GM12878 (cell line): ENCODE results near the gene LARP4B. TPM values are rescaled to one million over a fixed set of nuclear protein-coding genes. Genes with fewer than 3 reads are reported as not detected.

Experiments used
- ATAC-seq: fragments of 200-7000 bp; cut with Tn5 transposase; 3 replicates; pipeline ENCODE4 v1.9.1; 2020; ENCODE audit warnings: mild to moderate bottlenecking, moderate library complexity
- BruUV-seq: library from RNA; stranded (reverse); fragments of 400-500 nt; replicated peaks from 2 replicates; lab custom pipeline; 2021; lab: Mats Ljungman, UMichigan
- CTCF ChIA-PET: fragments of 300-600 bp; sonication (Branson Sonifier 250); formaldehyde crosslinking; extraction: SDS; loops from one replicate; lab custom pipeline; 2021; ENCODE audit warnings: inconsistent platforms; lab: Yijun Ruan, JAX
- POLR2A ChIA-PET: fragments of 350-600 bp; formaldehyde crosslinking; extraction: SDS; loops from one replicate; lab custom pipeline; 2021; ENCODE audit warnings: inconsistent platforms; lab: Charles Lee
- RAD21 ChIA-PET: fragments of 300-600 bp; sonication (Branson Sonifier 250); formaldehyde crosslinking; loops from one replicate; lab custom pipeline; 2023; ENCODE audit warnings: antibody characterized with exemption; ENCODE audit not compliant: unreplicated experiment; lab: Charles Lee
- SMC1A ChIA-PET: fragments of 300-600 bp; sonication (Branson Sonifier 250); formaldehyde crosslinking; loops from one replicate; lab custom pipeline; 2023; ENCODE audit not compliant: unreplicated experiment, uncharacterized antibody; lab: Charles Lee
- DNase-seq: peaks from one replicate; pipeline ENCODE4 v3.0.0-alpha.2; 2011; ENCODE audit warnings: low read depth, low spot score
- FAIRE-seq: peaks from 3 replicates; lab custom pipeline; 2011; peaks lifted over from hg19 to GRCh38; lab: Jason Lieb, UNC
- H2AFZ ChIP-seq: 2 replicates; pipeline ENCODE4 v1.6.0; 2011; ENCODE audit warnings: low read depth, low read length, control low read depth; ENCODE audit not compliant: control insufficient read depth
- H3K27ac ChIP-seq: 2 replicates; pipeline ENCODE4 v1.5.1; 2011; ENCODE audit warnings: control low read depth; ENCODE audit not compliant: control insufficient read depth, insufficient read depth
- H3K27me3 ChIP-seq, 2 experiments: replicated peaks in 1 of 2; 2 replicates each; pipeline versions ENCODE4 v1.6.0 to v1.6.1; 2011; ENCODE audit warnings: low read length in 1 of 2; ENCODE audit not compliant: control insufficient read depth in 2 of 2, insufficient read depth in 2 of 2
- H3K36me3 ChIP-seq, 2 experiments: 2 replicates each; pipeline ENCODE4 v1.5.1; 2011; ENCODE audit warnings: low read length in 1 of 2; ENCODE audit not compliant: control insufficient read depth in 2 of 2, insufficient read depth in 2 of 2
- H3K4me1 ChIP-seq: 2 replicates; pipeline ENCODE4 v1.6.1; 2011; ENCODE audit warnings: mild to moderate bottlenecking, low read length, moderate library complexity, mixed read lengths; ENCODE audit not compliant: control insufficient read depth, insufficient read depth
- H3K4me2 ChIP-seq: 2 replicates; pipeline ENCODE4 v1.6.0; 2011; ENCODE audit warnings: control low read depth; ENCODE audit not compliant: control insufficient read depth, insufficient read depth
- H3K4me3 ChIP-seq: fragments of 200-600 bp; sonication (generic); 2 replicates; pipeline ENCODE4 v1.5.1; 2016
- H3K79me2 ChIP-seq: 2 replicates; pipeline ENCODE4 v1.6.0; 2011; ENCODE audit warnings: low read length; ENCODE audit not compliant: control insufficient read depth, insufficient read depth
- H3K9ac ChIP-seq: 2 replicates; pipeline ENCODE4 v1.8.0; 2011; ENCODE audit warnings: low read length, control low read depth, mixed read lengths; ENCODE audit not compliant: control insufficient read depth, insufficient read depth
- H3K9me3 ChIP-seq: replicated peaks from 3 replicates; pipeline ENCODE4 v1.5.1; 2011; ENCODE audit warnings: mild to moderate bottlenecking, low read length; ENCODE audit not compliant: control insufficient read depth, insufficient read depth
- H4K20me1 ChIP-seq: 2 replicates; pipeline ENCODE4 v1.6.0; 2011; ENCODE audit not compliant: control insufficient read depth, insufficient read depth
- CHD4 ChIP-seq: fragments of 200-600 bp; sonication (generic); IDR thresholded peaks from 2 replicates; pipeline ENCODE4 v1.6.1; 2016; ENCODE audit warnings: mild to moderate bottlenecking
- CREB1 ChIP-seq: IDR thresholded peaks from 2 replicates; pipeline ENCODE4 v1.6.1; 2012; ENCODE audit warnings: low read depth, mild to moderate bottlenecking, inconsistent platforms
- EZH2 ChIP-seq: IDR thresholded peaks from 2 replicates; pipeline ENCODE4 v1.6.1; 2012; ENCODE audit warnings: low read depth, mild to moderate bottlenecking, control low read depth, inconsistent platforms, low read length, borderline replicate concordance; ENCODE audit not compliant: control insufficient read depth
- IKZF1 ChIP-seq: fragments of 450-650 bp; conservative IDR thresholded peaks from 2 replicates; pipeline ENCODE4 v1.6.1; 2017; ENCODE audit warnings: antibody characterized with exemption, mild to moderate bottlenecking
- IKZF2 ChIP-seq, 2 experiments: fragments of 450-650 bp; IDR thresholded peaks; 2 replicates each; pipeline ENCODE4 v1.6.1; 2017; ENCODE audit warnings: mild to moderate bottlenecking in 2 of 2, moderate library complexity in 2 of 2
- IRF4 ChIP-seq: IDR thresholded peaks from 2 replicates; pipeline ENCODE4 v1.6.1; 2011; ENCODE audit warnings: low read depth, low read length
- MXI1 ChIP-seq: fragments of 150-350 bp; IDR thresholded peaks from 2 replicates; pipeline ENCODE4 v1.6.1; 2011; ENCODE audit warnings: low read depth, mild to moderate bottlenecking, inconsistent platforms, low read length, improper control_type of control experiment
- NFYB ChIP-seq: IDR thresholded peaks from 2 replicates; pipeline ENCODE4 v1.6.1; 2011; ENCODE audit warnings: low read depth, mild to moderate bottlenecking, low read length, improper control_type of control experiment, moderate library complexity; ENCODE audit not compliant: insufficient read depth
- SP1 ChIP-seq: IDR thresholded peaks from one replicate; pipeline ENCODE4 v1.6.1; 2011; ENCODE audit warnings: low read depth, low read length
- STAT1 ChIP-seq: fragments of 450-650 bp; conservative IDR thresholded peaks from 2 replicates; pipeline ENCODE4 v1.6.1; 2014; ENCODE audit warnings: antibody characterized with exemption, mild to moderate bottlenecking
- WRNIP1 ChIP-seq: IDR thresholded peaks from 2 replicates; pipeline ENCODE4 v1.6.1; 2011; ENCODE audit warnings: low read depth, low read length, improper control_type of control experiment, borderline replicate concordance
- WGBS: methylation state at CpG from one replicate; pipeline ENCODE4 v1.1.6; 2016; ENCODE audit warnings: low lambda C conversion rate; ENCODE audit not compliant: insufficient replicate concordance, insufficient coverage; ENCODE audit errors: missing lambda C conversion rate; 5-methylcytosine and 5-hydroxymethylcytosine counted together
- in situ Hi-C: fragments of 300-500 bp; cut with MboI; formaldehyde crosslinking; loops from 9 replicates; pipeline ENCODE4 v1.14.3; 2018; ENCODE audit warnings: mixed read lengths
- intact Hi-C: fragments of 100-400 bp; cut with micrococcal nuclease; formaldehyde crosslinking; loops from one replicate; pipeline ENCODE4 v1.14.2; 2022; ENCODE audit not compliant: unreplicated experiment
- polyA plus RNA-seq, 11 experiments: library from polyadenylated mRNA; depleted of rRNA in 4 of 11; unstranded in 6 of 11; stranded (reverse) in 5 of 11; fragments of >200 nt; fragmentation: Nextera tagmentation in 4 of 11; fragmentation: Illumina TruSeq in 1 of 11; extraction: Ambion mirVana in 4 of 11; extraction: Trizol in 1 of 11; gene quantifications; 1 replicate in 1 of 11; 2 replicates in 10 of 11; pipeline versions ENCODE4 v1.2.1 to v1.2.3, GENCODE V29; 2011 to 2016; ENCODE audit warnings: inconsistent platforms in 2 of 11, missing spikeins in 2 of 11, low read depth in 1 of 11
- total RNA-seq, 4 experiments: library from RNA; depleted of rRNA in 3 of 4; stranded (reverse); fragments of >200 nt in 3 of 4; fragmentation: Illumina TruSeq in 1 of 4; extraction: Trizol in 1 of 4; gene quantifications; 2 replicates each; pipeline versions ENCODE4 v1.2.1 to v1.2.3, GENCODE V29; 2013 to 2021
- TF ChIP-seq, protein P1 (sequence below): fragments of 450-650 bp; IDR thresholded peaks from 2 replicates; pipeline ENCODE4 v1.6.1; 2016; ENCODE audit warnings: mild to moderate bottlenecking, moderate library complexity, borderline replicate concordance
- TF ChIP-seq, protein P2 (sequence below): fragments of 450-650 bp; IDR thresholded peaks from 2 replicates; pipeline ENCODE4 v1.6.1; 2018; ENCODE audit warnings: borderline replicate concordance, mild to moderate bottlenecking; ENCODE audit not compliant: partially characterized antibody
- TF ChIP-seq, protein P3 (sequence below): fragments of 450-650 bp; formaldehyde crosslinking; IDR thresholded peaks from 2 replicates; pipeline ENCODE4 v1.5.0; 2022; ENCODE audit warnings: mild to moderate bottlenecking, missing genetic modification characterization

Gene LARP4B
- total and polyA plus RNA-seq, 10 of the 15 experiments (the other 5 are each of a cell fraction or from before 2014, with no cell fraction given) = 10.5 to 119 (median 39.4) TPM

DNA sequence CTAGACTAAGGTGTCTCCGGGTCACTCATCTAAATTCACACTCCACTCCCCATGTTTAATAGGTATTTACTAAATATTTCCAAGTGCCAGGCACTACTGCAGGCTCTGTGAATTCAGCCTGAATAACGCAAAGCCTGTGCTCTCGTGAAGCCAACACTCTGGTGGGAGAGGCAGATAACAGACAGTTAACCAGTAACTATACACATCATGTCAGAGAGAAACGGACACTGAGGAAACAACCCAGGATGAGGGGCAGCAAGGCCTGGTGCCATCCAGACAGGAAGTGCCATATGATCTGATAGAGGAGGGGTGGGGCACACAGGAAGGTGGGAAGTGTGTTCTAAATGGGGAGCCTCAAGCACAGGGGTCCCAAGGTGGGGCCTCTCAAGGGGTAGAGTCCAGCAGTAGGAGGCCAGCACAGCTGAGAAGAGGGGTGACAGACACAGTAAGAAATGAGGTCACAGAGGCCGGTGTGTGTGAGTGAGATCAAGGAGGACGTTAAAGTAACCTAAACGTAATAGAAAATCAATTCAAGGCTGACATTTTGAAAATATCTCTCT is 85.3 kb downstream of the LARP4B start:
- Histone ChIP-seq H4K20me1 (no peaks in the 10 kb centered on the region; the same call in none of the 2 replicates), H3K36me3 (peaks cover 17 to 35% of the 10 kb centered on the region in 2 experiments), H3K4me1 (peaks cover 4% of the 10 kb centered on the region; the same call in 1 of the 2 replicates), H2AFZ (no peak overlapping the region), H3K4me2 (no peak overlapping the region), H3K27me3 (no peaks in the 10 kb centered on the region), H3K27ac (peak overlapping the region; percentile 6; the same call in 1 of the 2 replicates), H3K9ac (no peak overlapping the region), H3K79me2 (peaks cover 32% of the 10 kb centered on the region), H3K4me3 (no peak overlapping the region), H3K9me3 (peaks cover 4% of the 10 kb centered on the region)
- POLR2A ChIA-PET = interaction anchor here (0.7 kb wide), 1 partner anchor 82 kb away, joined by 4 read pairs; no protein-coding TSS in a partner anchor
- no peak for DNase-seq
- no peak for ATAC-seq
- no TSS peak for BruUV-seq
- CTCF ChIA-PET = no interaction called here
- RAD21 ChIA-PET = no interaction called here
- 80% methylated on average over 7 of the region's 7 CpGs for WGBS
- TF ChIP-seq WRNIP1 (no peak), IRF4 (no peak), STAT1 (no peak), NFYB (no peak), SP1 (no peak), CHD4 (no peak), EZH2 (no peak), CREB1 (no peak), MXI1 (no peak), IKZF1 (no peak), IKZF2 (IDR thresholded peaks at IDR 0.05) (no peak)
- TF ChIP-seq, protein P1, sequence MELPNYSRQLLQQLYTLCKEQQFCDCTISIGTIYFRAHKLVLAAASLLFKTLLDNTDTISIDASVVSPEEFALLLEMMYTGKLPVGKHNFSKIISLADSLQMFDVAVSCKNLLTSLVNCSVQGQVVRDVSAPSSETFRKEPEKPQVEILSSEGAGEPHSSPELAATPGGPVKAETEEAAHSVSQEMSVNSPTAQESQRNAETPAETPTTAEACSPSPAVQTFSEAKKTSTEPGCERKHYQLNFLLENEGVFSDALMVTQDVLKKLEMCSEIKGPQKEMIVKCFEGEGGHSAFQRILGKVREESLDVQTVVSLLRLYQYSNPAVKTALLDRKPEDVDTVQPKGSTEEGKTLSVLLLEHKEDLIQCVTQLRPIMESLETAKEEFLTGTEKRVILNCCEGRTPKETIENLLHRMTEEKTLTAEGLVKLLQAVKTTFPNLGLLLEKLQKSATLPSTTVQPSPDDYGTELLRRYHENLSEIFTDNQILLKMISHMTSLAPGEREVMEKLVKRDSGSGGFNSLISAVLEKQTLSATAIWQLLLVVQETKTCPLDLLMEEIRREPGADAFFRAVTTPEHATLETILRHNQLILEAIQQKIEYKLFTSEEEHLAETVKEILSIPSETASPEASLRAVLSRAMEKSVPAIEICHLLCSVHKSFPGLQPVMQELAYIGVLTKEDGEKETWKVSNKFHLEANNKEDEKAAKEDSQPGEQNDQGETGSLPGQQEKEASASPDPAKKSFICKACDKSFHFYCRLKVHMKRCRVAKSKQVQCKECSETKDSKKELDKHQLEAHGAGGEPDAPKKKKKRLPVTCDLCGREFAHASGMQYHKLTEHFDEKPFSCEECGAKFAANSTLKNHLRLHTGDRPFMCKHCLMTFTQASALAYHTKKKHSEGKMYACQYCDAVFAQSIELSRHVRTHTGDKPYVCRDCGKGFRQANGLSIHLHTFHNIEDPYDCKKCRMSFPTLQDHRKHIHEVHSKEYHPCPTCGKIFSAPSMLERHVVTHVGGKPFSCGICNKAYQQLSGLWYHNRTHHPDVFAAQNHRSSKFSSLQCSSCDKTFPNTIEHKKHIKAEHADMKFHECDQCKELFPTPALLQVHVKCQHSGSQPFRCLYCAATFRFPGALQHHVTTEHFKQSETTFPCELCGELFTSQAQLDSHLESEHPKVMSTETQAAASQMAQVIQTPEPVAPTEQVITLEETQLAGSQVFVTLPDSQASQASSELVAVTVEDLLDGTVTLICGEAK = no peak
- TF ChIP-seq, protein P2, sequence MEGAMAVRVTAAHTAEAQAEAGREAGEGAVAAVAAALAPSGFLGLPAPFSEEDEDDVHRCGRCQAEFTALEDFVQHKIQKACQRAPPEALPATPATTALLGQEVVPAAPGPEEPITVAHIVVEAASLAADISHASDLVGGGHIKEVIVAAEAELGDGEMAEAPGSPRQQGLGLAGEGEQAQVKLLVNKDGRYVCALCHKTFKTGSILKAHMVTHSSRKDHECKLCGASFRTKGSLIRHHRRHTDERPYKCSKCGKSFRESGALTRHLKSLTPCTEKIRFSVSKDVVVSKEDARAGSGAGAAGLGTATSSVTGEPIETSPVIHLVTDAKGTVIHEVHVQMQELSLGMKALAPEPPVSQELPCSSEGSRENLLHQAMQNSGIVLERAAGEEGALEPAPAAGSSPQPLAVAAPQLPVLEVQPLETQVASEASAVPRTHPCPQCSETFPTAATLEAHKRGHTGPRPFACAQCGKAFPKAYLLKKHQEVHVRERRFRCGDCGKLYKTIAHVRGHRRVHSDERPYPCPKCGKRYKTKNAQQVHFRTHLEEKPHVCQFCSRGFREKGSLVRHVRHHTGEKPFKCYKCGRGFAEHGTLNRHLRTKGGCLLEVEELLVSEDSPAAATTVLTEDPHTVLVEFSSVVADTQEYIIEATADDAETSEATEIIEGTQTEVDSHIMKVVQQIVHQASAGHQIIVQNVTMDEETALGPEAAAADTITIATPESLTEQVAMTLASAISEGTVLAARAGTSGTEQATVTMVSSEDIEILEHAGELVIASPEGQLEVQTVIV = no peak
- TF ChIP-seq, protein P3, sequence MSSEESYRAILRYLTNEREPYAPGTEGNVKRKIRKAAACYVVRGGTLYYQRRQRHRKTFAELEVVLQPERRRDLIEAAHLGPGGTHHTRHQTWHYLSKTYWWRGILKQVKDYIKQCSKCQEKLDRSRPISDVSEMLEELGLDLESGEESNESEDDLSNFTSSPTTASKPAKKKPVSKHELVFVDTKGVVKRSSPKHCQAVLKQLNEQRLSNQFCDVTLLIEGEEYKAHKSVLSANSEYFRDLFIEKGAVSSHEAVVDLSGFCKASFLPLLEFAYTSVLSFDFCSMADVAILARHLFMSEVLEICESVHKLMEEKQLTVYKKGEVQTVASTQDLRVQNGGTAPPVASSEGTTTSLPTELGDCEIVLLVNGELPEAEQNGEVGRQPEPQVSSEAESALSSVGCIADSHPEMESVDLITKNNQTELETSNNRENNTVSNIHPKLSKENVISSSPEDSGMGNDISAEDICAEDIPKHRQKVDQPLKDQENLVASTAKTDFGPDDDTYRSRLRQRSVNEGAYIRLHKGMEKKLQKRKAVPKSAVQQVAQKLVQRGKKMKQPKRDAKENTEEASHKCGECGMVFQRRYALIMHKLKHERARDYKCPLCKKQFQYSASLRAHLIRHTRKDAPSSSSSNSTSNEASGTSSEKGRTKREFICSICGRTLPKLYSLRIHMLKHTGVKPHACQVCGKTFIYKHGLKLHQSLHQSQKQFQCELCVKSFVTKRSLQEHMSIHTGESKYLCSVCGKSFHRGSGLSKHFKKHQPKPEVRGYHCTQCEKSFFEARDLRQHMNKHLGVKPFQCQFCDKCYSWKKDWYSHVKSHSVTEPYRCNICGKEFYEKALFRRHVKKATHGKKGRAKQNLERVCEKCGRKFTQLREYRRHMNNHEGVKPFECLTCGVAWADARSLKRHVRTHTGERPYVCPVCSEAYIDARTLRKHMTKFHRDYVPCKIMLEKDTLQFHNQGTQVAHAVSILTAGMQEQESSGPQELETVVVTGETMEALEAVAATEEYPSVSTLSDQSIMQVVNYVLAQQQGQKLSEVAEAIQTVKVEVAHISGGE (CRISPR knock-in tag) = no peak
- intact Hi-C loops (no loop called here), in situ Hi-C loops (no loop called here)
- FAIRE-seq = no peak
- SMC1A ChIA-PET = no interaction called here
